H9 (cell line): ENCODE data around the gene CXCL13. TPM values are rescaled to one million over a fixed set of nuclear protein-coding genes. Genes with fewer than 3 reads are reported as not detected.

Source experiments
- DNase-seq: peaks from one replicate; pipeline ENCODE4 v3.0.0-alpha.2; 2017
- H2AFZ ChIP-seq: one replicate; pipeline ENCODE4 v1.6.1; 2013; ENCODE audit warnings: mild to moderate bottlenecking, low read length, control low read depth, moderate library complexity
- H2AK5ac ChIP-seq: 2 replicates; pipeline ENCODE4 v1.6.1; 2013; ENCODE audit warnings: low read length, control low read depth, mixed read lengths; ENCODE audit not compliant: insufficient read length
- H2BK120ac ChIP-seq: one replicate; pipeline ENCODE4 v1.6.1; 2013; ENCODE audit warnings: low read depth, mild to moderate bottlenecking, low read length, control low read depth, inconsistent platforms; ENCODE audit not compliant: poor library complexity, severe bottlenecking
- H2BK12ac ChIP-seq: 2 replicates; pipeline ENCODE4 v1.6.1; 2013; ENCODE audit warnings: low read length, control low read depth, mixed read lengths, low read depth; ENCODE audit not compliant: insufficient read length
- H2BK15ac ChIP-seq: 2 replicates; pipeline ENCODE4 v1.6.1; 2013; ENCODE audit warnings: low read depth, low read length, control low read depth
- H2BK20ac ChIP-seq: one replicate; pipeline ENCODE4 v1.6.1; 2013; ENCODE audit warnings: low read depth, mild to moderate bottlenecking, low read length, control low read depth, inconsistent platforms; ENCODE audit not compliant: poor library complexity, severe bottlenecking
- H2BK5ac ChIP-seq: 2 replicates; pipeline ENCODE4 v1.6.1; 2013; ENCODE audit warnings: low read length, control low read depth, mixed read lengths; ENCODE audit not compliant: insufficient read length
- H3K14ac ChIP-seq: 2 replicates; pipeline ENCODE4 v1.6.1; 2013; ENCODE audit warnings: low read length, control low read depth; ENCODE audit not compliant: insufficient read depth
- H3K18ac ChIP-seq: 2 replicates; pipeline ENCODE4 v1.6.1; 2013; ENCODE audit warnings: low read depth, mild to moderate bottlenecking, mixed read lengths, low read length, control low read depth; ENCODE audit not compliant: insufficient read length
- H3K23ac ChIP-seq: 2 replicates; pipeline ENCODE4 v1.6.1; 2013; ENCODE audit warnings: low read length, control low read depth, mixed read lengths, low read depth; ENCODE audit not compliant: insufficient read length
- H3K23me2 ChIP-seq: 2 replicates; pipeline ENCODE4 v1.6.1; 2013; ENCODE audit warnings: low read depth, mild to moderate bottlenecking, mixed read lengths, low read length, control low read depth; ENCODE audit not compliant: insufficient read length, poor library complexity, severe bottlenecking
- H3K27ac ChIP-seq: 2 replicates; pipeline ENCODE4 v1.5.1; 2013; ENCODE audit warnings: low read length, control low read depth, mixed read lengths, low read depth; ENCODE audit not compliant: insufficient read length
- H3K27me3 ChIP-seq: 2 replicates; pipeline ENCODE4 v1.6.1; 2013; ENCODE audit warnings: low read length, control low read depth, inconsistent platforms; ENCODE audit not compliant: insufficient read depth
- H3K4ac ChIP-seq: 2 replicates; pipeline ENCODE4 v1.6.1; 2013; ENCODE audit warnings: low read depth, mild to moderate bottlenecking, control low read depth, inconsistent platforms, low read length, moderate library complexity
- H3K4me1 ChIP-seq: 2 replicates; pipeline ENCODE4 v1.6.1; 2013; ENCODE audit warnings: low read length, control low read depth, inconsistent platforms; ENCODE audit not compliant: insufficient read depth
- H3K4me2 ChIP-seq: 2 replicates; pipeline ENCODE4 v1.6.1; 2013; ENCODE audit warnings: low read length, control low read depth, mixed read lengths; ENCODE audit not compliant: insufficient read length, insufficient read depth
- H3K56ac ChIP-seq: 2 replicates; pipeline ENCODE4 v1.6.1; 2013; ENCODE audit warnings: low read depth, mild to moderate bottlenecking, mixed read lengths, low read length, control low read depth; ENCODE audit not compliant: insufficient read length
- H3K79me1 ChIP-seq: 2 replicates; pipeline ENCODE4 v1.6.1; 2013; ENCODE audit warnings: low read depth, mild to moderate bottlenecking, moderate library complexity, low read length, control low read depth, inconsistent platforms; ENCODE audit not compliant: insufficient read depth, poor library complexity, severe bottlenecking
- H3K79me2 ChIP-seq: 2 replicates; pipeline ENCODE4 v1.6.1; 2013; ENCODE audit warnings: low read length, control low read depth, inconsistent platforms; ENCODE audit not compliant: insufficient read depth
- H3K9ac ChIP-seq: 2 replicates; pipeline ENCODE4 v1.6.1; 2013; ENCODE audit warnings: low read length, control low read depth, mixed read lengths; ENCODE audit not compliant: insufficient read length; ENCODE audit errors: extremely low read depth
- H3K9me3 ChIP-seq: one replicate; pipeline ENCODE4 v1.6.1; 2013; ENCODE audit warnings: low read depth, low read length, inconsistent platforms; ENCODE audit not compliant: control insufficient read depth
- H3T11ph ChIP-seq: one replicate; pipeline ENCODE4 v1.6.1; 2013; ENCODE audit warnings: mild to moderate bottlenecking, low read length, control low read depth, inconsistent platforms
- H4K20me1 ChIP-seq: one replicate; pipeline ENCODE4 v1.6.1; 2013; ENCODE audit not compliant: control insufficient read depth, insufficient read length, insufficient read depth
- H4K5ac ChIP-seq: 2 replicates; pipeline ENCODE4 v1.6.1; 2013; ENCODE audit warnings: low read depth, mild to moderate bottlenecking, mixed read lengths, low read length, control low read depth; ENCODE audit not compliant: insufficient read length
- H4K8ac ChIP-seq: replicated peaks from 2 replicates; pipeline ENCODE4 v1.6.1; 2013; ENCODE audit warnings: low read length, control low read depth, mixed read lengths, low read depth; ENCODE audit not compliant: insufficient read length
- H4K91ac ChIP-seq: 2 replicates; pipeline ENCODE4 v1.6.1; 2013; ENCODE audit warnings: low read depth, mild to moderate bottlenecking, moderate library complexity, mixed read lengths, low read length, control low read depth; ENCODE audit not compliant: insufficient read length
- H3K27ac Mint-ChIP-seq, 3 experiments: 2 replicates in 2 of 3; 3 replicates in 1 of 3; pipeline ENCODE4 v1.8.0; 2020 to 2021; ENCODE audit warnings: mixed read lengths in 3 of 3, mild to moderate bottlenecking in 1 of 3, moderate library complexity in 1 of 3
- H3K27me3 Mint-ChIP-seq: 2 replicates; pipeline ENCODE4 v1.8.0; 2021; ENCODE audit warnings: low read depth, mild to moderate bottlenecking, moderate library complexity, mixed read lengths
- H3K36me3 Mint-ChIP-seq, 3 experiments: 2 replicates in 2 of 3; 3 replicates in 1 of 3; pipeline ENCODE4 v1.8.0; 2020 to 2021; ENCODE audit warnings: low read depth in 3 of 3, mixed read lengths in 3 of 3; ENCODE audit not compliant: insufficient read depth in 1 of 3
- H3K4me1 Mint-ChIP-seq, 2 experiments: 2 replicates each; pipeline ENCODE4 v1.8.0; 2020; ENCODE audit warnings: mixed read lengths in 2 of 2
- H3K4me3 Mint-ChIP-seq, 2 experiments: 2 replicates in 1 of 2; 3 replicates in 1 of 2; pipeline ENCODE4 v1.8.0; 2020 to 2021; ENCODE audit warnings: mild to moderate bottlenecking in 2 of 2, mixed read lengths in 2 of 2, moderate library complexity in 1 of 2
- H3K9me3 Mint-ChIP-seq, 2 experiments: 2 replicates in 1 of 2; 3 replicates in 1 of 2; pipeline ENCODE4 v1.8.0; 2020; ENCODE audit warnings: mild to moderate bottlenecking in 2 of 2, mixed read lengths in 2 of 2, moderate library complexity in 1 of 2
- CTCF ChIP-seq: fragments of 200-600 bp; sonication (generic); conservative IDR thresholded peaks from 3 replicates; pipeline ENCODE4 v1.8.0; 2021; ENCODE audit warnings: antibody characterized with exemption, mild to moderate bottlenecking
- WGBS: extraction: QIAGEN DNeasy Blood & Tissue Kit; methylation state at CpG from one replicate; pipeline ENCODE4 v1.1.7; 2013; ENCODE audit warnings: missing lambda C conversion rate, low lambda C conversion rate, mixed read lengths; ENCODE audit not compliant: insufficient read length; ENCODE audit errors: extremely low coverage; 5-methylcytosine and 5-hydroxymethylcytosine counted together
- total RNA-seq: library from RNA; stranded (reverse); gene quantifications from 2 replicates; pipeline ENCODE4 v1.2.1, GENCODE V29; 2021

CXCL13 gene
- total RNA-seq, 1 experiment from 2014 or later, result not detected

DNA sequence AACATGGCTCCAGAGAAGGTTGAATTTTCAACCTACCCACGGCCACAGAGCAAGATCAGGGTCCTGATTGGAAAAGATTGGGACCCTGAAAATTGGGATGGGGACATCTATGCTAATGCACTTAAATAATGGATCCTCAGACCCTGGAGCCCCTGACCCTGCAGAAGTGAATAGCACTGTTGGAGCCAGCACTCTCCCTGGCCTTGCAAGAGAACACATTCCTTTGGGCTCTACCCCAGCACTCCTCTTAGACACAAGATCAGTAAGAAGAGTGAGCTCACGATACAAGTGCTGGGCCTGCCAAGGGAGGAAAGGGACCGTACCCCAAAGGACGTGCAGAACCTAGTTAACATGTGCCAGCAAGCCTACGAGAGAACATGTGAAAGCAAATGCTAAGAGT lies 19.9 kb downstream of the CXCL13 start:
- H2BK5ac ChIP-seq, result no peak overlapping the region
- H3K9me3 Mint-ChIP-seq, result no peaks in the 10 kb centered on the region; a peak in 1 of 5 replicates
- H3K14ac ChIP-seq, result no peak overlapping the region
- H2BK120ac ChIP-seq, result no peak overlapping the region
- no peak overlapping the region for H3T11ph ChIP-seq
- DNase-seq, result no peak
- H3K4me1 ChIP-seq, result no peaks in the 10 kb centered on the region
- no CpG with 5 or more reads among the region's 5 CpGs for WGBS
- no peak overlapping the region for H4K8ac ChIP-seq
- no peaks in the 10 kb centered on the region for H3K79me1 ChIP-seq
- no peak overlapping the region for H2BK15ac ChIP-seq
- no peak overlapping the region for H3K18ac ChIP-seq
- no peak overlapping the region for H2BK12ac ChIP-seq
- H3K36me3 Mint-ChIP-seq, result no peaks in the 10 kb centered on the region
- H4K20me1 ChIP-seq, result no peaks in the 10 kb centered on the region
- no peak overlapping the region for H4K91ac ChIP-seq
- peaks cover 4% of the 10 kb centered on the region; the same call in 1 of the 2 replicates for H3K27me3 Mint-ChIP-seq
- no peaks in the 10 kb centered on the region for H3K23me2 ChIP-seq
- H2AFZ ChIP-seq, result no peak overlapping the region
- no peak overlapping the region for H3K56ac ChIP-seq
- no peak overlapping the region for H3K4me2 ChIP-seq
- no peak overlapping the region for H3K4me3 Mint-ChIP-seq
- peaks cover 0 to 5% of the 10 kb centered on the region in 2 experiments; a peak in 1 of 4 replicates for H3K4me1 Mint-ChIP-seq
- H3K23ac ChIP-seq, result no peak overlapping the region
- H3K27me3 ChIP-seq, result no peaks in the 10 kb centered on the region
- H3K27ac ChIP-seq, result no peak overlapping the region
- no peak for TF ChIP-seq CTCF
- no peak overlapping the region for H3K27ac Mint-ChIP-seq
- no peak overlapping the region for H2BK20ac ChIP-seq
- H4K5ac ChIP-seq, result no peak overlapping the region
- H3K9me3 ChIP-seq, result no peaks in the 10 kb centered on the region
- no peaks in the 10 kb centered on the region for H3K79me2 ChIP-seq
- H3K9ac ChIP-seq, result no peak overlapping the region
- no peak overlapping the region for H2AK5ac ChIP-seq
- H3K4ac ChIP-seq, result no peak overlapping the region
